Measurements from ENCODE around the gene TNFSF11. TPM values are rescaled to one million over a fixed set of nuclear protein-coding genes. Genes with fewer than 3 reads are reported as not detected.

TNFSF11 gene
- total RNA-seq, 1 donor from 2014 or later = 0.65 TPM

DNA sequence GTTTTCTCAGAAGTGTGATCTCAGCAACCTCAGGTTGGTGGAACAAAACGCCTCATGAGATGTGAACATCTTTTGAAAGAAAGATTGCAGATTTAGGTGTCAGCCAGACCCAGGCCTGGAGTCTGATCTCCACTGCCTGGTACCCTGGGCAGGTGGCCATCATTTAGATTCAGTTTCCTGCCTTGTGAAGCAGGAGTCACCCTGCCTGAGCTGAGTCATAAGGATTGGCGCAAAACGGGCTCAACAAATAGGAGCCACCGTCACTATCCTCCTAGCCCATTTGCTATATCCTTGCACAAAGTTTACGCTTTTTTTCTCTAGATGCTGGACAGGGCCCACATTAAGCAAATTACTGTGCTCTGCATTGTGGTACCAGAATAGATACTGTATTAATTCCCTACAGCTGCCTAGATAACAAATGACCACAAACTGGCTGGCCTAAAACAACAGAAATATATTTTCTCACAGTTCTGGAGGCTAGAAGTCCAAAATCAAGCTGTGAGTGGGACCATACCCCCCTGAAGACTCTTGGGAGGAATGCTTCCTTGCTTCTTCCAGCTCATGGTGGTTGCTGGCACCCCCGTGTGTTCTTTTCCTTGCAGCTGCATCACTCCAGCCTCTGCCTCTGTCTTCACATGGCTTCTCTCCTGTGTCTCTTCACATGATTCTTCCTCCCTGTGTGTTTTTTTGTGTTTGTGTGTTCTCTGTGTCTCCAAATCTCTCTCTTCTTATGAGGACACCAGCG lies 38.2 kb downstream of the TNFSF11 start:
- H3K4me1 Mint-ChIP-seq (ENCODE audit: unreplicated experiment) = peaks cover 5% of the 10 kb centered on the region
- no peak overlapping the region for H3K4me3 Mint-ChIP-seq
- TF ChIP-seq, protein P1, sequence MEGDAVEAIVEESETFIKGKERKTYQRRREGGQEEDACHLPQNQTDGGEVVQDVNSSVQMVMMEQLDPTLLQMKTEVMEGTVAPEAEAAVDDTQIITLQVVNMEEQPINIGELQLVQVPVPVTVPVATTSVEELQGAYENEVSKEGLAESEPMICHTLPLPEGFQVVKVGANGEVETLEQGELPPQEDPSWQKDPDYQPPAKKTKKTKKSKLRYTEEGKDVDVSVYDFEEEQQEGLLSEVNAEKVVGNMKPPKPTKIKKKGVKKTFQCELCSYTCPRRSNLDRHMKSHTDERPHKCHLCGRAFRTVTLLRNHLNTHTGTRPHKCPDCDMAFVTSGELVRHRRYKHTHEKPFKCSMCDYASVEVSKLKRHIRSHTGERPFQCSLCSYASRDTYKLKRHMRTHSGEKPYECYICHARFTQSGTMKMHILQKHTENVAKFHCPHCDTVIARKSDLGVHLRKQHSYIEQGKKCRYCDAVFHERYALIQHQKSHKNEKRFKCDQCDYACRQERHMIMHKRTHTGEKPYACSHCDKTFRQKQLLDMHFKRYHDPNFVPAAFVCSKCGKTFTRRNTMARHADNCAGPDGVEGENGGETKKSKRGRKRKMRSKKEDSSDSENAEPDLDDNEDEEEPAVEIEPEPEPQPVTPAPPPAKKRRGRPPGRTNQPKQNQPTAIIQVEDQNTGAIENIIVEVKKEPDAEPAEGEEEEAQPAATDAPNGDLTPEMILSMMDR (conservative IDR thresholded peaks at IDR 0.05) = no peak
- H3K36me3 Mint-ChIP-seq = no peaks in the 10 kb centered on the region
- peaks cover 14% of the 10 kb centered on the region for H3K27me3 Mint-ChIP-seq
- DNase-seq (ENCODE audit: extremely low spot score, unreplicated experiment) = no peak
- H3K27ac Mint-ChIP-seq = no peak overlapping the region
- H3K9me3 Mint-ChIP-seq = no peaks in the 10 kb centered on the region

DNA sequence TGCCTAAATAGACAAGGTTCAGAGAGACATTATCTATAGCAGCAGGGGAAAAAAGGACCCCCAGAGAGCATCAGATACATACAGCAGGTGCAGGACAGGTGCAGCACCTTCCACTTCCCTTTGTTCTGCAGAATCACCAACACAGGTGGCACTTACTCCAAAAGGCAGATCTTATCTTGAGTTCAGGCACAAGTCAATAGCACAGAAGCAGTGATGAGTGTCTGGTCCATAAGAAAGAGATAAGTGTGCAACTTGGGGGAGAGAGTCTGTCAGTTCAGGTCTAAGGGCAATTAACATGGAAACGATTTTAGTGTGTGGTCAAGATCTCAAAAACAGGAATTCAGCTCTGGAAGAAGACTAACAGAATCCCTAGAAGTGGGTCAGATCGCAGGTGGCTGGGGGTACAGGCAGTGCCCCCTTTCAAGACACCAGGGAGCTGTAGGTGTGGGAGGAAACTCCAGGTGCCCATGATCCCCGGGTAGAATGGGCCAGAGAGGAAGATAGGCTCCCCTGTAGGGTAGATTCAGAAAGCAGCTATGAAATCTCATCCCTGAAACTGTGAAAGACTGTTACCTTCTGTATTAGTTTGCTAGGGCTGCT lies 40.6 kb downstream of the TNFSF11 start:
- H3K36me3 Mint-ChIP-seq = no peaks in the 10 kb centered on the region
- H3K9me3 Mint-ChIP-seq = no peaks in the 10 kb centered on the region
- TF ChIP-seq, protein P1 (conservative IDR thresholded peaks at IDR 0.05) = no peak
- H3K4me1 Mint-ChIP-seq (ENCODE audit: unreplicated experiment) = peaks cover 13% of the 10 kb centered on the region
- DNase-seq (ENCODE audit: extremely low spot score, unreplicated experiment) = no peak
- peaks cover 18% of the 10 kb centered on the region for H3K27me3 Mint-ChIP-seq
- no peak overlapping the region for H3K27ac Mint-ChIP-seq
- no peak overlapping the region for H3K4me3 Mint-ChIP-seq

DNA sequence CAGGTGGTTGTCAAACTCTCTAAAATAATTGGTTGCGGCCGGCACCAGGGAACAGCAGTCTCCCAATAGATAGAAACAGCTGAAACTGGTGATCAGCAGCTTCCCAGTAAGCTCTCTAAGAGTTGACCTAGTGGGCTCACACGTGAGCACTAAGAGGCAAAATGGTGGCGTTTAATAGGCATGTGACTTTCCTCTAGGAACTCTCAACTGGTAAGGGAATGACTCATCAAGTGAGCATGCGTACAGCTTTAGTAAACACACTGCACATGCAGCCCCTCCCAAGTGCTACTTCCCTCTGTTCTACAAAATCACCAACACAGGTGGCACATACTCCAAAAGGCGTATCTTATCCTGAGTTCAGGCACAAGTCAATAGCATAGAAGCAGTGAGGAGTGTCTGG lies 41.7 kb downstream of the TNFSF11 start:
- H3K4me1 Mint-ChIP-seq (ENCODE audit: unreplicated experiment) = peaks cover 18% of the 10 kb centered on the region
- DNase-seq (ENCODE audit: extremely low spot score, unreplicated experiment) = no peak
- TF ChIP-seq, protein P1 (conservative IDR thresholded peaks at IDR 0.05) = no peak
- H3K9me3 Mint-ChIP-seq = no peaks in the 10 kb centered on the region
- H3K27me3 Mint-ChIP-seq = peaks cover 20% of the 10 kb centered on the region
- no peaks in the 10 kb centered on the region for H3K36me3 Mint-ChIP-seq
- no peak overlapping the region for H3K4me3 Mint-ChIP-seq
- H3K27ac Mint-ChIP-seq = no peak overlapping the region

DNA sequence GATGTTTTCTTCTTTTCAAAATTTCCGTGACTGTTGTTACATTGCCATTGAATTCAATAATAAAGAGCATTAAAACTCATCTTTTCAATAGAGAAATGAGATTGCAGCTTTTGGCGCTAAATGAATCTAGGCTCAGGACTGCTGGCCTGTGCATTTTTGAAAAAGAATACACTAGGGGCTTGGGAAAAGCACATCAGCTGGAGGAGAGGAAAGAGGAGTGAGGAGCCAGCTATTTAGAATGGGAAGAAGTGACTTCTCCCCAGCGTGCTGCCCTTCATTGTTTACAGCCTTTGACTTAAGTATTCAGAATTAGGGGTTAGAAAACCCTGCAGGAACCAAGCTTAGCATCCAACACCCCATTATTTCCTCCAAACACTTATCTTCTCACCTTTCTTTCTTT lies 43.3 kb downstream of the TNFSF11 start:
- TF ChIP-seq, protein P1 (conservative IDR thresholded peaks at IDR 0.05) = no peak

DNA sequence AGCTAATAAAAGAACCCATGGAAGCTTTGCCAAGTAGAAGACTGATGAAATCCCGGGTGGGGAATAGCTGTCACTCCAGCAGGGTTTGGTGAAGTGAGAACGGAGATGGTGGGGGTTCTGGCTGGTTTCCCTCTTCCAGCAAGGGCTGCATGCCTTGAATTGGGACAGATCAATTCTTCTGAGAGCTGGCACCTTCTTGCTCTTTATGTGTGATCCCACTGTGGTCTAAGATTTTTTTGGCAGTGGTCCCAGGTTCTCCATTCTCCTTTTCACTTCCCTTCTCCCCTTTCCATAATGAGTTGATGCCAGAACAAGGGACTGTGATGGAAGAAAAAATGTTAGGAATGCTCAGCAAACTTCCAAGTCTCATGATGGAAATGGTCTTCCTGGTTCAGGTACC lies 50.0 kb downstream of the TNFSF11 start:
- peaks cover 6% of the 10 kb centered on the region for H3K4me1 Mint-ChIP-seq (ENCODE audit: unreplicated experiment)
- no peak overlapping the region for H3K27ac Mint-ChIP-seq
- TF ChIP-seq, protein P1 (conservative IDR thresholded peaks at IDR 0.05) = no peak
- H3K27me3 Mint-ChIP-seq = peaks cover 32% of the 10 kb centered on the region
- DNase-seq (ENCODE audit: extremely low spot score, unreplicated experiment) = no peak
- H3K9me3 Mint-ChIP-seq = no peaks in the 10 kb centered on the region
- H3K36me3 Mint-ChIP-seq = no peaks in the 10 kb centered on the region
- H3K4me3 Mint-ChIP-seq = no peak overlapping the region

More for the DNA sequence above, 43.3 kb downstream of the TNFSF11 start:
- peaks cover 19% of the 10 kb centered on the region for H3K4me1 Mint-ChIP-seq (ENCODE audit: unreplicated experiment)
- no peaks in the 10 kb centered on the region for H3K36me3 Mint-ChIP-seq
- H3K4me3 Mint-ChIP-seq = no peak overlapping the region
- no peaks in the 10 kb centered on the region for H3K9me3 Mint-ChIP-seq
- H3K27me3 Mint-ChIP-seq = peaks cover 17% of the 10 kb centered on the region
- no peak for DNase-seq (ENCODE audit: extremely low spot score, unreplicated experiment)
- H3K27ac Mint-ChIP-seq = no peak overlapping the region

All from type B pancreatic cell (in vitro differentiated cells).